ENCODE results near the gene EGFL8.

Gene EGFL8

GRCh38 chr6:32212076-32212760 lies 47.8 kb downstream of the EGFL8 start:
- no peak for TF ChIP-seq MAX (IDR thresholded peaks at IDR 0.05; ENCODE audit: low read depth, low read length)
- TF ChIP-seq POLR2A (IDR thresholded peaks at IDR 0.05; ENCODE audit: extremely low read depth, insufficient read length), result no peak
- no peak for TF ChIP-seq CTCF (IDR thresholded peaks at IDR 0.05; ENCODE audit: low read depth, low read length)
- TF ChIP-seq MYC (IDR thresholded peaks at IDR 0.05; ENCODE audit: low read depth, low read length), result no peak
- no peak for DNase-seq (ENCODE audit: low read depth)
- H3K4me3 ChIP-seq (ENCODE audit: low read depth, low read length), result no peak overlapping the region

GRCh38 chr6:32213649-32214048 lies 49.3 kb downstream of the EGFL8 start:
- TF ChIP-seq MAX (IDR thresholded peaks at IDR 0.05; ENCODE audit: low read depth, low read length) (no peak), POLR2A (IDR thresholded peaks at IDR 0.05; ENCODE audit: extremely low read depth, insufficient read length) (no peak), MYC (IDR thresholded peaks at IDR 0.05; ENCODE audit: low read depth, low read length) (no peak), CTCF (IDR thresholded peaks at IDR 0.05; ENCODE audit: low read depth, low read length) (no peak)
- DNase-seq (ENCODE audit: low read depth), result no peak
- no peak overlapping the region for H3K4me3 ChIP-seq (ENCODE audit: low read depth, low read length)

- DNase-seq (ENCODE audit: low read depth), result no peak
- no peak for TF ChIP-seq CTCF (IDR thresholded peaks at IDR 0.05; ENCODE audit: low read depth, low read length)
- TF ChIP-seq MYC (IDR thresholded peaks at IDR 0.05; ENCODE audit: low read depth, low read length), result no peak
- no peak for TF ChIP-seq MAX (IDR thresholded peaks at IDR 0.05; ENCODE audit: low read depth, low read length)
- no peak for TF ChIP-seq POLR2A (IDR thresholded peaks at IDR 0.05; ENCODE audit: extremely low read depth, insufficient read length)
- H3K4me3 ChIP-seq (ENCODE audit: low read depth, low read length), result no peak overlapping the region
Measured at GRCh38 chr6:32214126-32214525, 49.7 kb downstream of the EGFL8 start.

- DNase-seq (ENCODE audit: low read depth), result no peak
- TF ChIP-seq MYC (IDR thresholded peaks at IDR 0.05; ENCODE audit: low read depth, low read length) (no peak), CTCF (IDR thresholded peaks at IDR 0.05; ENCODE audit: low read depth, low read length) (no peak), POLR2A (IDR thresholded peaks at IDR 0.05; ENCODE audit: extremely low read depth, insufficient read length) (no peak), MAX (IDR thresholded peaks at IDR 0.05; ENCODE audit: low read depth, low read length) (no peak)
- no peak overlapping the region for H3K4me3 ChIP-seq (ENCODE audit: low read depth, low read length)
Measured at GRCh38 chr6:32215617-32216016, 51.2 kb downstream of the EGFL8 start.

GRCh38 chr6:32216285-32216684 lies 51.9 kb downstream of the EGFL8 start:
- no peak for DNase-seq (ENCODE audit: low read depth)
- TF ChIP-seq MYC (IDR thresholded peaks at IDR 0.05; ENCODE audit: low read depth, low read length), result no peak
- TF ChIP-seq CTCF (IDR thresholded peaks at IDR 0.05; ENCODE audit: low read depth, low read length), result no peak
- TF ChIP-seq MAX (IDR thresholded peaks at IDR 0.05; ENCODE audit: low read depth, low read length), result no peak
- TF ChIP-seq POLR2A (IDR thresholded peaks at IDR 0.05; ENCODE audit: extremely low read depth, insufficient read length), result no peak
- no peak overlapping the region for H3K4me3 ChIP-seq (ENCODE audit: low read depth, low read length)

Measured in NB4 (cell line).